Neural cell (in vitro differentiated cells): ENCODE measurements around the gene CD101. TPM values are rescaled to one million over a fixed set of nuclear protein-coding genes. Genes with fewer than 3 reads are reported as not detected.
A peak's percentile ranks its signal among the peaks of the same experiment; 100 is the strongest.

Experiments
- H2AFZ ChIP-seq: fragments of 200-600, 300-800 bp; sonication (generic), shearing (Covaris generic); 2 replicates; pipeline ENCODE4 v1.6.0; 2014; ENCODE audit warnings: low read depth, mild to moderate bottlenecking, antibody characterized with exemption, low read length, moderate library complexity
- H3F3A ChIP-seq: fragments of 200-600 bp; shearing (Covaris generic); 2 replicates; pipeline ENCODE4 v1.6.1; 2016; ENCODE audit warnings: mild to moderate bottlenecking, moderate library complexity, mixed read lengths, antibody characterized with exemption, low read length; ENCODE audit not compliant: insufficient read depth, poor library complexity, severe bottlenecking
- H3K27ac ChIP-seq: fragments of 200-600, 300-800 bp; sonication (generic), shearing (Covaris generic); 2 replicates; pipeline ENCODE4 v1.5.1; 2014; ENCODE audit warnings: mild to moderate bottlenecking, low read length, moderate library complexity
- H3K27me3 ChIP-seq: fragments of 300-800, 200-600 bp; sonication (generic), shearing (Covaris generic); 2 replicates; pipeline ENCODE4 v1.6.0; 2014; ENCODE audit warnings: mild to moderate bottlenecking, low read depth, low read length, moderate library complexity; ENCODE audit not compliant: insufficient read depth
- H3K36me3 ChIP-seq: fragments of 300-800, 200-600 bp; sonication (generic), shearing (Covaris generic); 2 replicates; pipeline ENCODE4 v1.5.1; 2014; ENCODE audit warnings: mild to moderate bottlenecking, antibody characterized with exemption, low read length, moderate library complexity; ENCODE audit not compliant: insufficient read depth
- H3K4me2 ChIP-seq: fragments of 300-800, 200-600 bp; sonication (generic), shearing (Covaris generic); 2 replicates; pipeline ENCODE4 v1.6.0; 2014; ENCODE audit warnings: mild to moderate bottlenecking, low read length
- H3K4me3 ChIP-seq: fragments of 300-800, 200-600 bp; sonication (generic), shearing (Covaris generic); 2 replicates; pipeline ENCODE4 v1.5.1; 2014; ENCODE audit warnings: mild to moderate bottlenecking, low read length, moderate library complexity
- H3K79me2 ChIP-seq: fragments of 200-600 bp; shearing (Covaris generic); replicated peaks from 2 replicates; pipeline ENCODE4 v1.6.0; 2014; ENCODE audit warnings: mild to moderate bottlenecking, low read length, moderate library complexity; ENCODE audit not compliant: insufficient read depth
- H3K9ac ChIP-seq: fragments of 300-800, 200-600 bp; sonication (generic), shearing (Covaris generic); 2 replicates; pipeline ENCODE4 v1.6.1; 2016; ENCODE audit warnings: mild to moderate bottlenecking, low read length, mixed read lengths
- H3K9me2 ChIP-seq: fragments of 200-600 bp; shearing (Covaris generic); 2 replicates; pipeline ENCODE4 v1.6.1; 2016; ENCODE audit warnings: mild to moderate bottlenecking, low read length, mixed read lengths; ENCODE audit not compliant: insufficient read depth
- H3K9me3 ChIP-seq: fragments of 200-600, 300-800 bp; sonication (generic), shearing (Covaris generic); 2 replicates; pipeline ENCODE4 v1.6.1; 2016; ENCODE audit warnings: mild to moderate bottlenecking, mixed run types, low read length, moderate library complexity, mixed read lengths
- H4K20me1 ChIP-seq: fragments of 200-600 bp; shearing (Covaris generic); 2 replicates; pipeline ENCODE4 v1.6.1; 2016; ENCODE audit warnings: mild to moderate bottlenecking, mixed run types; ENCODE audit not compliant: insufficient read depth
- CTCF ChIP-seq: fragments of 450-650 bp; IDR thresholded peaks from 2 replicates; pipeline ENCODE4 v1.5.1; 2014; ENCODE audit warnings: antibody characterized with exemption, mild to moderate bottlenecking, moderate library complexity; ENCODE audit not compliant: poor library complexity, severe bottlenecking
- EZH2 ChIP-seq: fragments of 200-600, 300-800 bp; shearing (Covaris generic), sonication (generic); IDR thresholded peaks from 2 replicates; pipeline ENCODE4 v1.6.1; 2014; ENCODE audit warnings: antibody characterized with exemption, low read length, borderline replicate concordance, mild to moderate bottlenecking; ENCODE audit not compliant: insufficient read depth, poor library complexity, severe bottlenecking
- MXI1 ChIP-seq: fragments of 450-650 bp; conservative IDR thresholded peaks from 2 replicates; pipeline ENCODE4 v1.6.1; 2014; ENCODE audit warnings: antibody characterized with exemption, mild to moderate bottlenecking; ENCODE audit not compliant: poor library complexity, severe bottlenecking
- POLR2AphosphoS5 ChIP-seq: IDR thresholded peaks from 2 replicates; pipeline ENCODE4 v1.6.1; 2012
- RAD21 ChIP-seq: fragments of 450-650 bp; conservative IDR thresholded peaks from 2 replicates; pipeline ENCODE4 v1.6.1; 2014; ENCODE audit warnings: antibody characterized with exemption, mild to moderate bottlenecking, moderate library complexity
- REST ChIP-seq: IDR thresholded peaks from 2 replicates; pipeline ENCODE4 v1.6.1; 2012; ENCODE audit warnings: borderline replicate concordance
- SMC3 ChIP-seq: fragments of 450-650 bp; conservative IDR thresholded peaks from 2 replicates; pipeline ENCODE4 v1.6.1; 2014; ENCODE audit warnings: antibody characterized with exemption, mild to moderate bottlenecking, moderate library complexity; ENCODE audit not compliant: poor library complexity
- polyA plus RNA-seq: library from polyadenylated mRNA; depleted of rRNA; stranded (reverse); fragments of >200 nt; gene quantifications from 2 replicates; pipeline ENCODE4 v1.2.3, GENCODE V29; 2014

The CD101 gene
- polyA plus RNA-seq, 1 donor from 2014 or later = 1.4 TPM

- H3K79me2 ChIP-seq = no peaks in the 10 kb centered on the region
- no peak overlapping the region for H3K27ac ChIP-seq
- H4K20me1 ChIP-seq = no peaks in the 10 kb centered on the region
- H3K9me2 ChIP-seq = no peaks in the 10 kb centered on the region
- no peaks in the 10 kb centered on the region for H3K9me3 ChIP-seq
- no peaks in the 10 kb centered on the region for H3K27me3 ChIP-seq
- no peak overlapping the region for H3K9ac ChIP-seq
- H3K4me2 ChIP-seq = no peak overlapping the region
- H3K36me3 ChIP-seq = no peaks in the 10 kb centered on the region
- H3K4me3 ChIP-seq = no peak overlapping the region
- no peaks in the 10 kb centered on the region for H3F3A ChIP-seq
- no peak for TF ChIP-seq POLR2AphosphoS5
- TF ChIP-seq REST = no peak
- no peak for TF ChIP-seq CTCF
- H2AFZ ChIP-seq = no peak overlapping the region
These were observed 12.6 kb downstream of the CD101 start for GRCh38 chr1:117014209-117014608.

GRCh38 chr1:117015724-117016123 lies 14.2 kb downstream of the CD101 start:
- no peaks in the 10 kb centered on the region for H3K36me3 ChIP-seq
- H3K27me3 ChIP-seq = no peaks in the 10 kb centered on the region
- H3K27ac ChIP-seq = peak overlapping the region; percentile 25
- TF ChIP-seq CTCF (no peak), RAD21 (no peak), SMC3 (no peak), POLR2AphosphoS5 (peak; percentile 35), EZH2 (no peak), MXI1 (no peak)
- no peaks in the 10 kb centered on the region for H3K9me3 ChIP-seq
- H3K9me2 ChIP-seq = no peaks in the 10 kb centered on the region
- no peaks in the 10 kb centered on the region for H3F3A ChIP-seq
- peak overlapping the region; percentile 4 for H3K9ac ChIP-seq
- no peak overlapping the region for H2AFZ ChIP-seq
- no peaks in the 10 kb centered on the region for H4K20me1 ChIP-seq
- H3K79me2 ChIP-seq = no peaks in the 10 kb centered on the region
- no peak overlapping the region for H3K4me3 ChIP-seq
- H3K4me2 ChIP-seq = no peak overlapping the region
